ENCODE measurements around the gene C1orf105. TPM values are rescaled to one million over a fixed set of nuclear protein-coding genes. Genes with fewer than 3 reads are reported as not detected.

Gene C1orf105
- total RNA-seq, 1 donor from 2014 or later: not detected

GRCh38 chr1:172473302-172473701 is 52.8 kb downstream of the C1orf105 start:
- H3K9me3 ChIP-seq: no peaks in the 10 kb centered on the region
- no peak overlapping the region for H3K27ac ChIP-seq
- intact Hi-C loops (cut with DNase I): no loop called here
- no peaks in the 10 kb centered on the region for H3K36me3 ChIP-seq
- TF ChIP-seq CTCF (IDR thresholded peaks at IDR 0.05): no peak
- no peak overlapping the region for H3K4me3 ChIP-seq
- H3K4me1 ChIP-seq: no peaks in the 10 kb centered on the region
- H3K27me3 ChIP-seq: no peaks in the 10 kb centered on the region
- DNase-seq (ENCODE audit: low spot score in 2 of 2): no peak

DNA sequence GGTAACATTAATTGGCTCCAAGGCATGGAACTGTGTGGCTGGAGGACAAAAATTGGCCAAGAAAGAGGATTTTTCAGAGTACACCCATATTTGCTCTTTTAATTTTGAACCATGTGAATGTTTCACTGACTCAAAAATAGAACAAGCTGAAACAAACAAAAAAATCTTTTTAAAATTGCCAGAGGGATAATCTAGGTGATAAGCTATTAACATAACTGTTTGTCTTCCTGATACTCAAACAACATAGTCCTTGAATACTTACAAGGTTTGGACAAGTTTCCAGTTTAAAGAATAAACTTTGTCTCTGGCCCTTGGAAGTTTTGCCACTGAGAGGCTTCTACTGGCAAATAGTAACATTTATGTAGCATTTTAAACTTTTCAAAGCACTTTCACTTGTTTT is 53.4 kb downstream of the C1orf105 start:
- H3K9me3 ChIP-seq: no peaks in the 10 kb centered on the region
- H3K36me3 ChIP-seq: no peaks in the 10 kb centered on the region
- H3K4me3 ChIP-seq: no peak overlapping the region
- H3K27me3 ChIP-seq: no peaks in the 10 kb centered on the region
- no peak overlapping the region for H3K27ac ChIP-seq
- H3K4me1 ChIP-seq: no peaks in the 10 kb centered on the region
- no peak for TF ChIP-seq CTCF (IDR thresholded peaks at IDR 0.05)
- intact Hi-C loops (cut with DNase I): no loop called here
- DNase-seq (ENCODE audit: low spot score in 2 of 2): no peak

- Histone ChIP-seq H3K4me1 (no peaks in the 10 kb centered on the region), H3K4me3 (no peak overlapping the region), H3K27me3 (no peaks in the 10 kb centered on the region), H3K9me3 (no peaks in the 10 kb centered on the region), H3K27ac (no peak overlapping the region), H3K36me3 (no peaks in the 10 kb centered on the region)
- intact Hi-C loops (cut with DNase I): no loop called here
- no peak for TF ChIP-seq CTCF (IDR thresholded peaks at IDR 0.05)
- no peak for DNase-seq (ENCODE audit: low spot score in 2 of 2)
Observed at GRCh38 chr1:172476218-172476811, 55.8 kb downstream of the C1orf105 start.

DNA sequence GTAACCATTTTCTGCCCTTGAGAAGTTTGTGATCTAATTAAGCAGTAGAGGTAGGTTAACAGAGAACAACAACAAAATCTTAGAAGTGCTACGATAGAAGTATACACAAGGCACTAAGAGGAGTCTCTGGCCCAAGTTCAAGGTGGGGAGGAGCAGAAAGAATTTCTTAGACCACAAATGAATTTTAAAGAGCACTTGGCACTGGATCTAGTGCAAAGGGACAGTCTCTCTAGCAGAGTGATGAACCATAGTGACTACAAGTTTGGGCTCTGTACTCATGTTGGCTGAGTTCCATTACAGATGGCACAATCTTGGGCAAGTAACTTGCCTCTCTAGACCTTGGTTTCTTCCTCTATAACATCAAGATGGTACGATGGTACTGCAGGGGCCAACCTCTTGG is 56.7 kb downstream of the C1orf105 start:
- no peaks in the 10 kb centered on the region for H3K36me3 ChIP-seq
- no peaks in the 10 kb centered on the region for H3K27me3 ChIP-seq
- no peak overlapping the region for H3K4me3 ChIP-seq
- no peak for TF ChIP-seq CTCF (IDR thresholded peaks at IDR 0.05)
- DNase-seq (ENCODE audit: low spot score in 2 of 2): no peak
- H3K4me1 ChIP-seq: no peaks in the 10 kb centered on the region
- intact Hi-C loops (cut with DNase I): no loop called here
- H3K9me3 ChIP-seq: no peaks in the 10 kb centered on the region
- no peak overlapping the region for H3K27ac ChIP-seq

- no peak for TF ChIP-seq CTCF (IDR thresholded peaks at IDR 0.05)
- H3K9me3 ChIP-seq: no peaks in the 10 kb centered on the region
- no peaks in the 10 kb centered on the region for H3K27me3 ChIP-seq
- no peaks in the 10 kb centered on the region for H3K36me3 ChIP-seq
- H3K27ac ChIP-seq: no peak overlapping the region
- no peak overlapping the region for H3K4me3 ChIP-seq
- DNase-seq (ENCODE audit: low spot score in 2 of 2): no peak
- H3K4me1 ChIP-seq: no peaks in the 10 kb centered on the region
- intact Hi-C loops (cut with DNase I): no loop called here
Observed at GRCh38 chr1:172477741-172478140, 57.3 kb downstream of the C1orf105 start.

DNA sequence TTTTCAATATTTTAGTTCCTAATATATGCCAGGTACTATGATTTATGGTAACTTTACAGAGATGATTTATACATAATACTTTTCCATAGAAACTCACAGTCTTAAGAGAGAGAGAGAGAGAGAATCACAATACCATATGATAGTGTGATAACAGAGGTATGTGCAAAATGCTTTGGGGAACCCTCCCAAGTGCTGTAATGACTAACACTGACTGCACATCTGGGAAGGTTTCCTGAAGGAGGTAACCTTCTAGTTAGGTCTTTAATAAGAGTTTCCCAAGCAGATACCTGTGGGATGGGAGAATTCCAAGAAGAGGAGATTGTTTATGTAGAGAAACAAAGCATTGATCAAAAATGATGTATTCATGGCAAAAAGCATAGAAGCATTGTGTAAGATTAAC is 58.0 kb downstream of the C1orf105 start:
- Histone ChIP-seq H3K36me3 (no peaks in the 10 kb centered on the region), H3K9me3 (no peaks in the 10 kb centered on the region), H3K27me3 (no peaks in the 10 kb centered on the region), H3K4me1 (no peaks in the 10 kb centered on the region), H3K4me3 (no peak overlapping the region), H3K27ac (no peak overlapping the region)
- TF ChIP-seq CTCF (IDR thresholded peaks at IDR 0.05): no peak
- DNase-seq (ENCODE audit: low spot score in 2 of 2): no peak
- intact Hi-C loops (cut with DNase I): no loop called here

Data from ascending aorta (tissue), 2 donors.